Superior temporal gyrus (tissue), 1 donor: ENCODE results near the gene MKRN2OS.
"Not testable (repeated sequence)": the region's sequence is repeated elsewhere in the genome, so short reads cannot be mapped to it uniquely, and the experiment has no call there.

Experiments used
- DNase-seq: peaks from one replicate; pipeline ENCODE4 v3.0.0-alpha.2; 2016; ENCODE audit errors: extremely low spot score

The MKRN2OS gene

DNA sequence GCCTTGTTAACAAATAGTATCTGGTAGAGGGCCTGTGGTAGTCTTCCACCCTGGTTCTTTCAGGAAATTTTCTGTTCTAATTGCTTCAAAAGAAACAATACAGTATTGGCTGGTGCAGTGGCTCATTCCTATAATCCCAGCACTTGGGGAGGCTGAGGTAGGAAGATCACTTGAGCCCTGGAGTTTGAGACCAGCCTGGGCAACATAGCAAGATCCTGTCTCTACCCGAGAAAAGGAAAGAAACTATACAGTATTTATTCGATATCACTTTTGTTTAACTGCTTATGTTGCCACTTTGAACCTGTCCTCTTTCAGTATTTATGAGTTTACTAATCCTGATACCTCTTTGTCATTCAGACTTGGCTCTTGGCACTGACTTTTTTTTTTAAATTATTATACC, 16.1 kb upstream of the MKRN2OS start:
- no peak for DNase-seq

GRCh38 chr3:12560505-12561190, 15.3 kb upstream of the MKRN2OS start:
- no peak for DNase-seq

GRCh38 chr3:12559520-12559919, 14.2 kb upstream of the MKRN2OS start:
- DNase-seq, result no peak

- DNase-seq, result no peak
These were observed 13.4 kb upstream of the MKRN2OS start for GRCh38 chr3:12558706-12559105.

GRCh38 chr3:12557473-12558100, 12.3 kb upstream of the MKRN2OS start:
- peak; percentile 60 for DNase-seq

DNA sequence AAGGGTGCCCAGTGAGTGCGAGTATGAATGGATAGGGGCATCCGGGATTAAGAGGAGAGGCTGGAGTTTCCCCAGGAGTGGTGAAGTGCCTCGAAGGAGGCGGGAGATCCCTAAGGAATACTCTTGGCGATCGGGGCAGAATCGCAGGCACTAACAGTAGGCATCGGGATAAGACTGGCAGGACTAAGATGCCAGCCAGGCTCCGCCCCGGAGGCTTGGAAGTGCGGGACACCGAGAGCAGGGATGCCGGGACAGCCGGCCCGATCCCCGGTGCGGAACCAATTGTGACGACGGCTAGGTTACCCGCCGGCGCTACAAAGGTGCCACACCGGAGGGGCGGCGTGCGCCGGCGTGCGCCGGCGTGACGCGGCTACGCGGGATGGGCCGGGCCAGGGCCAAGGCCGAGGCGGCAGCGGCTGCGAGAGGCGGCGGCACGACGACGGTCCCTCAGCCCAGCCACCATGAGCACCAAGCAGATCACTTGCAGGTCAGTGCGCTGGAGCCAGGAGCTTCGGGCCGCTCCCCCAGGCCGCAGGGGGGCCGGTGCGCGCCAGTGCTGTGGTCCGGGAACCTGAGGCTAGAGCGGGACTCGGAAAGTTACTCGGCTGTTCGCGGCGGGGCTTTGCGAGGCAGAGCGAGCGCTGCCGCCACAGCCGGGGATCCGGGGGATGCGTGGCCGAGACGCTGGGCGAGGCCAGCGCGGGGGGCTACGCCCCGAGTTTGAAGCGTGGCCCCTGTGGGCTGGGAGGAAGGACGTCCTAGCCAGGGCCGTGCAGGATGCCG, 11.6 kb upstream of the MKRN2OS start, which contains the start of gene MKRN2:
Gene MKRN2 (plus strand): TSS at position 398 of the 783 bp plus-strand sequence. CDS start 64 bp downstream, at position 462.
- peak; percentile 87 for DNase-seq

- no peak for DNase-seq
These were observed 11.0 kb upstream of the MKRN2OS start for GRCh38 chr3:12556314-12556689.

DNA sequence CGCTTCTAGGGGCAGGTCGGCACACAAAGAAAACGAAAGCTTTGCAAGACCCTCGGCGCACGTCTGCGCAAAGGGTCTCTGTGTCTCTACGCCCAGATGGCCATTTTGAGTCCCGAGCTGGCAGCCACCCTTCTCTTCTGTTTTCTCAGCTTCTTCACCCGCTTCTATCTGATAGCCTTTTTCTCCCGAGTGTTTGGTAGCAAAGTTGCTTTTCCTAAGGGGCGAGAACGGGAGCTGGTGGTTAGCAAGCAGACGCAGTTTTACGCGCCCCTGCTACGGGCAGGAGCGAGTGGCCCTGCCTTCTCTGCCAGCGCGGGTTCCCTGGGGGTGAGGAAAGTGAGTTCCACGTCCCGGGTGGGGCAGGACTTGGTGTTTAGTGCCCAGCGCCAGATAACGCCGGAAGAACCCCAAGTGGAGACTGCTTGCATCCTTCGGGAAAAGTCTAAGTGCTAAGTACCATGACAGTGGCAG, 8.7 kb upstream of the MKRN2OS start:
- DNase-seq, result peak; percentile 35

- no peak for DNase-seq
These were observed 4.9 kb upstream of the MKRN2OS start for GRCh38 chr3:12549971-12550760.

DNA sequence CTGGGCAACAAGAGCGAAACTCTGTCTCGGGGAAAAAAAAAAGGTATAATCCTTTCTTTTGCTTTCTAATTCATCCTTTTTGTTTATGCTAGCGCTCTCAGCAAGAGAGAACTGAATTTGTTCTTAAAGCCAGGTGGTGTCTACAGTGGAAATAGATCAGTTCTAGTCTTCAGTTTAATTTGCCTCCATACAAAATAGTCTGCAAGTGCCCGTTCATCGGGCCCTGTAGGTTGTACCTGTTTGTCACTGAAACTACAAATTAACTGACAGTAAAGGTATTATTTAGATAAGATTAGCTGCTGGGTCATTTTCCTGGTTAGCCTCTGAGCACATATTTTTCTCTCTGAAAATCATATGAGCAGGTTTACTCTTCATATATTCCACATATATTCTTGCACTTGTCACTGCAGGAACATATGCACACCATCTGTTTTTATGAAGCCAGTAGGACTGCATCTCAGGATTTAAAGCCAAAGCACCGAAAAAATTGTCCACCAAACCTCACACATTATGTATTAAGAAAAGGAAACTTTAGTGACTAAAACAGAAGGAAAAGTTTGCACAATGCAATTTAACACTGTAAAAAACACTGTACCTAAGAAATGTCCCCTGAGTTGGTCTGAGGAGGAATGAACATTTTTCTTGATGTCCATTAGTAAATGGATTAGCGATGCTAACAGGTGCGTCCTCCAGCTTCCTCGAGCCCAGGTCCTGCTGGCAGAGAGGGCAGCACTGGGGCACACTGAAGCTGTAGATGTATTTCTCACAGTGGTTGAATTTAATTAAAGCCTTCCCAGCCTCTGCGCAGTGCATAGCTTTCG, 437 bp downstream of the MKRN2OS start:
- no peak for DNase-seq

GRCh38 chr3:12543497-12543896, 1.8 kb downstream of the MKRN2OS start:
- DNase-seq, result not testable (repeated sequence)

- DNase-seq, result no peak
These were observed 3.7 kb downstream of the MKRN2OS start for GRCh38 chr3:12541625-12542024.

- DNase-seq, result no peak
These were observed 8.9 kb downstream of the MKRN2OS start for GRCh38 chr3:12536423-12536822.

- peak; percentile 42 for DNase-seq
These were observed 13.1 kb downstream of the MKRN2OS start for GRCh38 chr3:12532182-12532581.

GRCh38 chr3:12527757-12528143, 17.5 kb downstream of the MKRN2OS start:
- DNase-seq, result no peak

GRCh38 chr3:12522721-12523120, 22.6 kb downstream of the MKRN2OS start:
- no peak for DNase-seq

- DNase-seq, result no peak
These were observed 24.3 kb downstream of the MKRN2OS start for GRCh38 chr3:12521010-12521409.

DNA sequence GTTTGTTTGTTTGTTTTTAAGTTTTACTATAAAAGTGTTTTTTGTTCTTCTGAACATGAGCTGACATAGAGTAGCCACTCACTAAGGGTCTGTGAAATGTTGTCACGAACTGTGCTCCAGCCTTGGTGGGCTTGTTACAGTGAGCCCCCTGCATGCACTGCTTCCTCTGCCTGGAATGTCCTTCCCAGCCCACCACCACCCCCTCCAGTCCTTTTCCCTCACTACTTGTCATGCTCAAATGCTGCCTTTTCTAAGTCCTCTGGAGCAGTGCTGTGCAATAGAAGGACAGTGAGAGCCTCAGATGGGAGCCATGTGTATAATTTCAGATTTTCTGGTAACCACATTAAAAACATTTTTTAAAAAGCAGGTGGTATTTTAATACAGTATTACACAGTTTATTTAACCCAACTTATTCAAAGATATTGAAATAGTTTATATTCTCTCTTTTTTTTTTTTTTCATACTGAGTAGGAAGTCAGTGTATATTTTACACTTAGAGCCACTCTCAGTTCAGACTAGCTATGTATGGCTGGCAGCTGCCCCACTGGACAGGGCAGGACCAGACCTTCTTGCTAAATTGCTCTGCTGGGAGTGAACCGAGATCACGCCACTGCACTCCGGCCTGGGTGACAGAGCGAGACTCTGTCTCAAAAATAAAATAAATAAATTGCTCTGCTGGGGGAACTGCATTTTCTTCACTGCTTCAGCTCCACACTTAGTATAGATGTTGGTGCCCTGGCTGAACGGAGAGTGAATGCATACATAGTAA, 26.9 kb downstream of the MKRN2OS start:
- no peak for DNase-seq

GRCh38 chr3:12516873-12517272, 28.4 kb downstream of the MKRN2OS start:
- DNase-seq, result no peak

- DNase-seq, result no peak
These were observed 29.7 kb downstream of the MKRN2OS start for GRCh38 chr3:12515631-12516030.
